NCI-H2196 (cell line): ENCODE results near the gene TMED5.

Source experiments
- DNase-seq: peaks from one replicate; lab custom pipeline; 2025; ENCODE audit not compliant: unreplicated experiment; lab: John Stamatoyannopoulos, UW

Gene TMED5

GRCh38 chr1:93124556-93125355 lies 55.5 kb downstream of the TMED5 start:
- no peak for DNase-seq

- DNase-seq: no peak
Measured at GRCh38 chr1:93123201-93123783, 56.9 kb downstream of the TMED5 start.

GRCh38 chr1:93120614-93121013 lies 59.6 kb downstream of the TMED5 start:
- no peak for DNase-seq

GRCh38 chr1:93114391-93114790 lies 65.8 kb downstream of the TMED5 start:
- no peak for DNase-seq

- DNase-seq: no peak
Measured at GRCh38 chr1:93113127-93113526, 67.1 kb downstream of the TMED5 start.

- no peak for DNase-seq
Measured at GRCh38 chr1:93111561-93111960, 68.7 kb downstream of the TMED5 start.

- no peak for DNase-seq
Measured at GRCh38 chr1:93111065-93111464, 69.1 kb downstream of the TMED5 start.

- DNase-seq: no peak
Measured at GRCh38 chr1:93109578-93109977, 70.6 kb downstream of the TMED5 start.

- DNase-seq: no peak
Measured at GRCh38 chr1:93108335-93108734, 71.9 kb downstream of the TMED5 start.

GRCh38 chr1:93107395-93107794 lies 72.8 kb downstream of the TMED5 start:
- no peak for DNase-seq

GRCh38 chr1:93106226-93106625 lies 74.0 kb downstream of the TMED5 start:
- no peak for DNase-seq

- DNase-seq: no peak
Measured at GRCh38 chr1:93102142-93102541, 78.1 kb downstream of the TMED5 start.
